Measurements from ENCODE around the gene TTC39A. TPM values are rescaled to one million over a fixed set of nuclear protein-coding genes. Genes with fewer than 3 reads are reported as not detected.

The TTC39A gene
- total RNA-seq, 1 experiment from 2014 or later, result 15.4 TPM

- H3K4me2 ChIP-seq (ENCODE audit: low read length), result no peak overlapping the region
- no peak overlapping the region for H3K27ac ChIP-seq (ENCODE audit: low read depth, low read length)
- intact Hi-C loops (cut with micrococcal nuclease), result no loop called here
- H3K79me2 ChIP-seq (ENCODE audit: insufficient read depth, low read length), result no peaks in the 10 kb centered on the region
- no peak overlapping the region for H3K4me3 ChIP-seq (replicated peaks in 1 of 2; ENCODE audit: low read depth in 1 of 2, low read length in 2 of 2)
- no TSS peak for BruUV-seq (replicated peaks)
- no peaks in the 10 kb centered on the region for H3K36me3 ChIP-seq (ENCODE audit: control insufficient read depth in 1 of 2, insufficient read depth in 2 of 2, low read length in 2 of 2)
- H4K20me1 ChIP-seq (ENCODE audit: insufficient read depth), result no peaks in the 10 kb centered on the region
- no peaks in the 10 kb centered on the region for H3K9me2 ChIP-seq (ENCODE audit: insufficient read depth)
- ATAC-seq (no peak), DNase-seq (ENCODE audit: low read depth, low spot score) (no peak)
- ChIA-PET CTCF (no interaction called here), POLR2A (no interaction called here), RAD21 (ENCODE audit: low non-redundant PET in 1 of 2, low total read pairs in 2 of 2, uncharacterized antibody in 2 of 2, unreplicated experiment in 2 of 2) (no interaction called here)
- TF ChIP-seq ELF1 (IDR thresholded peaks at IDR 0.05; ENCODE audit: borderline replicate concordance, low read depth) (no peak), ATF3 (IDR thresholded peaks at IDR 0.05) (no peak), SP1 (IDR thresholded peaks at IDR 0.05; ENCODE audit: low read depth) (no peak), POLR2AphosphoS5 (IDR thresholded peaks at IDR 0.05; ENCODE audit: low read depth, low read length) (no peak), SRF (IDR thresholded peaks at IDR 0.05; ENCODE audit: low read depth) (no peak), EGR1 (IDR thresholded peaks at IDR 0.05; ENCODE audit: low read depth) (no peak), CBX3 (IDR thresholded peaks at IDR 0.05; ENCODE audit: low read depth) (no peak), ZBTB33 (IDR thresholded peaks at IDR 0.05; ENCODE audit: extremely low read depth, insufficient replicate concordance, low read length) (no peak), ZNF274 (IDR thresholded peaks at IDR 0.05; ENCODE audit: low read depth, low read length) (no peak), JUND (IDR thresholded peaks at IDR 0.05) (no peak), EZH2 (IDR thresholded peaks at IDR 0.05) (no peak), YY1 (IDR thresholded peaks at IDR 0.05; ENCODE audit: extremely low read depth, insufficient replicate concordance, low read depth, low read length) (no peak), RAD21 (IDR thresholded peaks at IDR 0.05; ENCODE audit: low read depth) (no peak), ZFX (IDR thresholded peaks at IDR 0.05) (no peak), MAX (IDR thresholded peaks at IDR 0.05) (no peak), CTCF (IDR thresholded peaks at IDR 0.05 in 2 of 3, conservative IDR thresholded peaks at IDR 0.05 in 1 of 3; ENCODE audit: borderline replicate concordance in 1 of 3, insufficient read depth in 1 of 3, low read depth in 2 of 3, low read length in 2 of 3) (no peak), SIN3A (IDR thresholded peaks at IDR 0.05; ENCODE audit: low read depth) (no peak), TCF7L2 (IDR thresholded peaks at IDR 0.05; ENCODE audit: borderline replicate concordance, extremely low read depth, insufficient read depth, insufficient read length) (no peak)
- no peak overlapping the region for H3K9ac ChIP-seq (ENCODE audit: low read length)
- H2AFZ ChIP-seq (ENCODE audit: low read depth, low read length, poor library complexity, severe bottlenecking), result no peak overlapping the region
- H3K27me3 ChIP-seq (ENCODE audit: insufficient read depth, low read length), result no peaks in the 10 kb centered on the region
- no peaks in the 10 kb centered on the region for H3K4me1 ChIP-seq (ENCODE audit: control insufficient read depth in 1 of 2, insufficient read depth in 2 of 2, low read length in 2 of 2)
- no peaks in the 10 kb centered on the region for H3K9me3 ChIP-seq (ENCODE audit: control insufficient read depth in 1 of 2, insufficient read depth in 1 of 2, low read depth in 1 of 2, low read length in 2 of 2)
Observed at GRCh38 chr1:51369171-51369570, 38.8 kb upstream of the TTC39A start.
